Mammary epithelial cell (primary cell): ENCODE results near the gene GALK2.

Source experiments
- EZH2 ChIP-seq: IDR thresholded peaks from 2 replicates; pipeline ENCODE4 v1.6.1; 2012; ENCODE audit warnings: low read length, inconsistent platforms, borderline replicate concordance
- TF ChIP-seq, protein P1 (sequence below), 2 donors: IDR thresholded peaks in 1 of 2; conservative IDR thresholded peaks in 1 of 2; 2 replicates each; pipeline ENCODE4 v1.5.1; 2011 to 2012; ENCODE audit warnings: inconsistent platforms in 2 of 2, low read length in 2 of 2, mild to moderate bottlenecking in 2 of 2, control low read depth in 1 of 2, low read depth in 1 of 2; ENCODE audit not compliant: insufficient read depth in 1 of 2; ENCODE audit errors: extremely low read depth in 1 of 2

- TF ChIP-seq, protein P1, sequence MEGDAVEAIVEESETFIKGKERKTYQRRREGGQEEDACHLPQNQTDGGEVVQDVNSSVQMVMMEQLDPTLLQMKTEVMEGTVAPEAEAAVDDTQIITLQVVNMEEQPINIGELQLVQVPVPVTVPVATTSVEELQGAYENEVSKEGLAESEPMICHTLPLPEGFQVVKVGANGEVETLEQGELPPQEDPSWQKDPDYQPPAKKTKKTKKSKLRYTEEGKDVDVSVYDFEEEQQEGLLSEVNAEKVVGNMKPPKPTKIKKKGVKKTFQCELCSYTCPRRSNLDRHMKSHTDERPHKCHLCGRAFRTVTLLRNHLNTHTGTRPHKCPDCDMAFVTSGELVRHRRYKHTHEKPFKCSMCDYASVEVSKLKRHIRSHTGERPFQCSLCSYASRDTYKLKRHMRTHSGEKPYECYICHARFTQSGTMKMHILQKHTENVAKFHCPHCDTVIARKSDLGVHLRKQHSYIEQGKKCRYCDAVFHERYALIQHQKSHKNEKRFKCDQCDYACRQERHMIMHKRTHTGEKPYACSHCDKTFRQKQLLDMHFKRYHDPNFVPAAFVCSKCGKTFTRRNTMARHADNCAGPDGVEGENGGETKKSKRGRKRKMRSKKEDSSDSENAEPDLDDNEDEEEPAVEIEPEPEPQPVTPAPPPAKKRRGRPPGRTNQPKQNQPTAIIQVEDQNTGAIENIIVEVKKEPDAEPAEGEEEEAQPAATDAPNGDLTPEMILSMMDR (conservative IDR thresholded peaks at IDR 0.05 in 1 of 2, IDR thresholded peaks at IDR 0.05 in 1 of 2; ENCODE audit: extremely low read depth in 1 of 2, insufficient read depth in 1 of 2, low read depth in 1 of 2, low read length in 2 of 2): no peak
- TF ChIP-seq EZH2: no peak
Observed at GRCh38 chr15:49320351-49320750, 150.3 kb downstream of the GALK2 start.
